ENCODE data around the gene SP2.

Gene SP2

DNA sequence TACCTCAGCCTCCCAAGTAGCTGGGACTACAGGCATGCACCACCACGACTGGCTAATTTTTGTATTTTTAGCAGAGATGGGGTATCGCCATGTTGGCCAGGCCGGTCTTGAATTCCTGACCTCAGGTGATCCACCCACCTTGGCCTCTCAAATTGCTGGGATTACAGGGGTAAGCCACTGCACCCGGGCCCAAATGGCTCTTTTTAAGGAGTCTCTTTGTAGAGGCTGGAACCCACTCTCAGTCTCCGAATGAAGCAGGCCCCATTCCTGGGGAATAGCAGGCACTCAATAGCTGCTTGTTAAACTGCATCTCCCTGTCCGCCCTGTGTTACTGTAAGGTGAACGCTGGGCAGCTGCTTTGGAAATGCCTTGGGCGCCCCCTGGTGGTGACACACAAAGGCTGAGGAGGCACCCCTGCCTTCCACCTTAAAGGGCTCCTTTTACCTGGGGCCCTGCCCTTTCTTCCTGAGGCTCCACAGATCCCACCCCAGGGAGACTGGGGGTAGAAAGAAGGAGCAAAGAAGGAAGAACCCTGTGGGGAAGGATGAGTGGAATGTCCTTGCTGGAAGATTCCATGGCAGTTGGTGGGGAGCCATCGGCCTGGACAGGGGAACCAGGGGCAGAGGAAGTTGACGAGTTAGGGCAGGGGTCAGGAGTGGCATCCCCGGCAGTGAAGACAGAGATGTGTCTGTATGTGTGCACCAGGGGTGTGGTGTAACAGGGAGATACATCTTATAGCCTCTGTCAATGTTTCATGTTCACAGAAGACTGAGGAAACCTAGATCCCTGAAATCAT, 6.1 kb upstream of the SP2 start:
- peak; percentile 57 for DNase-seq (ENCODE audit: low read depth, low spot score)

DNA sequence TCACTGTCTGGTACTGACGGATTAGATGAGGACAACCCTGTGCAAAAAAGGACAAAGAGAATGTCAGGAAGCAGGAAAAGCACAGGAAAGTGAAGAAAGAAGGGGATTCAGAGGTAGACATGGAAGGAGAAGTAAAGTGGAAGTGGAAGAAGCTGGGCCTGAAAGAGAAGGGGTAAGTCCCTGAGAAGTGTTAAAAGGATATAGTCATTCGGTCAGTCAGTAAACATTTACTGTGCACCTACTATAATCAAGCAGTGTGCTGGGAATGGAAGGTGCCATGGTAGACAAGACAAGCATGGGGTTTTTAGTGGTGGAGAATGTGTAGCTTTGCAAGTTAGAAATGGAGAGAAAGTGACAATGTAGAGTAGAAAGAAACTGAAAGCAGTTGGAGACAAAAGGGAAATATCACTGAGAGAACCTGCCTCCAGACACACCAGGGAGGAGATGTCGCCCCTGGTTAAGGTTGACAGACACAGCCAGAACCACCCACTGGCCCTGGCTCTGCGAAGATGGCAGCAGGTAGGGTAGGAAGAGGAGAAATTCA, 4.4 kb upstream of the SP2 start:
- no peak for DNase-seq (ENCODE audit: low read depth, low spot score)

DNA sequence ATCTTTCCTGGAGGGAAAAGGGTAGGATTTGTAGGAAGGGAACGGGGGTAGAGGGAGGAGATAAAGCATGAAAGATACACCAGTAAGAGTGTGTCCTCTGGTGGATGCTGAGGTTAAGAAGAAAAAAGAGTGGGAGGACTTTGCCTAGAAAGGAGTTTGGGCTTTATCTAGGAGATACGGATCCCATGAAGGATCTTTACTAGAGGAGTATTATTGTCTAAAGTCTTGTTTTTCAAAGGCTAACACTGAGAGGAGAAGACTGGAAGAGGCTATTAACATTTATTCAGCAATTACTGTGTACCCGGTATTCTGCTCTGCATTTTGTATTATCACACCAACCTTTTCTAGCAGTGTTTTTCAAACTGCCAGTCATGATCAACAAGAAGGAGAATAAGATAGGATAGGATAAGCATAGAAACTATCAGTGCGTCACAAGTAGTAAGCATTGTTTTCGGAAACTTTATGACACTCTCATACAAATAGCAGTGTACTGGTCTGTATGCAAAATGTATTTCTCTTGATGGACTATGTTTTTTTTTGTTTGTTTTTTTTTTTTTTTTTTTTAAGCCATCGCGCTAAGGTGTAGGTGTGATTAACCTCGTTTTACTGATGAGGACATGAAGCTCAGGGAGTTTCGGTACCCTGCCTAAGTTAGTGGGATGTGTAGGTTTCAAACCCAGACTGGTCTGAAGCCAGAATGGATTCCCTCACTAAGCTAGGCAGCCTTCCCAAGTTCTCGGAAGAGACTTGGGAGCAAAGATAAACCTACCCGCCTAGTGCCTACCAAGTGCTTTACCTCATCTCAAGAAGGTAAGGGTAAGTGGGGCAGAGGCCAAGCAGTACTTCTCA, 1.3 kb upstream of the SP2 start:
- no peak for DNase-seq (ENCODE audit: low read depth, low spot score)

DNA sequence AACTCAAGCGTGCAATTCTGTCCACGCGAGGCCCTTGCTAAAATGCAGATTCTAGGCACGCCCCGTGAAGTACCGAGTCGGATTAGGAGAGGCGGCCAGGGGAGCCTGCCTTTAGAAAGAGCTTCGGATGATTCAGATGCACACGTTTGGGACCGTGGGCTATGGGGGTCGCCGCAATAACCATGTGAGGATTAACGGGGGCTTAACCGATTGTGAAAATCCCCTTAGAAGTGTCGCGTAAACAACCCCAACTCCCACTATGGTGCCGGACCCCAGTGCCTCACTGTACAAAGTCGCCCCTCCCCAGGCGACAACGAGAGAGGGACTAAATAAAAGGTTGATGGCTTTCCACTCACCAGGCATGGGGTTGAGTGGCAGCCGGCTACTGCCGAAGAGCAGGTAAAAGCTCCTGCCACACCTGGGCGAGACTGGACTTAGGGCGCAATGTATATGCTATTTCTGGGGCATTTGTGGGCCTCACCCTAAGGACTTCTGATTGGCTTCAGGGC, 635 bp upstream of the SP2 start:
- no peak for DNase-seq (ENCODE audit: low read depth, low spot score)

DNA sequence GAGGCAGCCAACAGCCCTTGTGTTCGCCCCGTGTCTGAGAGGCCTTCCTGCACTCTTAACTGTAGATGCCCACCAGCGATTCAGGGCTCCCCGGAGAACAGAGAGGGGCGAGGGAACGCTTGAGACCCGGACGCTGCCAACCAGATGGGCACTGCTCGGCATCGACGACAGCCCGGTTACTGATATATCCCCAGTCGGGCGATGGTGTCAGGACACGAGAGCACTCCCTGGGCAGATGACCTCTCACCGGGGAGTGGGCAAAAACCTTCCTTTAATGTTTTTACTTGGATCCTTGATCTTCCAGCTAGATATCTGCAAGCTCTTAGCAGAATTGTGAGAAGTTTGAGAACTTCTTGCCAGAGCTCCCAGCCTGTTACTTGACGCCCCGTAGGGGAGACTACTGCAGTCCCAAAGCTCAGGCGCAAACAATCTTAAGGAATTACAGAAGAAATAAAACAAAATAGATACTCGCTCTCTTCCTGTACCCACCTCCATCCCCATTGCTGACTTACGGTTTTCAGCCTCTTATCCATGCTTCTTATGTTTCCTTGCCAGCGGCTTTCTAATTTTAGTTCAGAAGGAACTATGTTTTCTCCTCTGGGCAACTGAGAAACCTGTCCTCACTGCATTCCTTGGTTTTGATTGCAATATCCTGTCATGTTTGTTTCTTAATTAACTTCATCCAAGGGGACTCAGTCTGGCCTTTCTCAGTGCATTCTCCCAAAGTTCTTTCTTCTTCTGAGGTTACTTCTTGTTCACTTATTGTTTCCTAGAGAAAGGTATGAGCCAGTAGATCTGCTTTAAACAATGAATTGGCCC, 845 bp downstream of the SP2 start:
- no peak for DNase-seq (ENCODE audit: low read depth, low spot score)

DNA sequence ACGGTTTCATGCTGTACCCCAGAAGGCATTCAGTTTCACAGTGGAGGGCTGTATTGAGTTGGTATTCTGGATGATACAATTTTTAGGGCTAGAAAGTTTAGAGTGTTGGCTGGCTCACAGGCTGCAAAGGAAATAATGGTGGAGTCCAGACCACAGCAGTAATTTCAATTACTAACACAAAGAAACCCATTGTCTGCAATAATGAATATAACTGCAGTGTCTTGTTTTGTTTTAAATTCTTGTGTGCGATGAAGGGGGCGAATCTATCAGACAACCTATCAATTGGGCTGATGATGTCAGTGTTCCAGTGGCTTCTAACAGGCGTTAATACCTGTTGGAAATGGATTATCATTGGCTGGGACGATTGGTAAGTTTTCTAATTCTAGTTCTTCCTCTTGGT, 1.5 kb downstream of the SP2 start:
- DNase-seq (ENCODE audit: low read depth, low spot score) = no peak

DNA sequence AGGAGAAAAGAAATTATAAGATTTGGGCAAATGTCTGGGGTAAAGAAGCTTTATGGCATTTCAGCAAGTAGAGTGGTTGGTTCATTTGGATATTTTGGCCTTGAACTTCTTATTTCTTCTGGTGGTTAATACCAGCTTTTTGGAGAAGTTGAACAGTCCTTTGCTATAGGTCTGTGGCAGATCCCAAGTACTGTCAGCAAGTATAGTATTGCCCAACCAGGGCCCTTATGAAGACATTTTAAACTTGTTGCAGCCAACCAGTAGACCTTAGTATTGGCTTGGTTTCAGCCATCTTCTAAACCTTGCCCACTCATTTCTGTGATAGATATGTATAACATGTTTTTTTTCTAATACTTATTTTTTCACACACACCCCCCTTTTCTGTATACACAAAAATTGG, 2.2 kb downstream of the SP2 start:
- no peak for DNase-seq (ENCODE audit: low read depth, low spot score)

DNA sequence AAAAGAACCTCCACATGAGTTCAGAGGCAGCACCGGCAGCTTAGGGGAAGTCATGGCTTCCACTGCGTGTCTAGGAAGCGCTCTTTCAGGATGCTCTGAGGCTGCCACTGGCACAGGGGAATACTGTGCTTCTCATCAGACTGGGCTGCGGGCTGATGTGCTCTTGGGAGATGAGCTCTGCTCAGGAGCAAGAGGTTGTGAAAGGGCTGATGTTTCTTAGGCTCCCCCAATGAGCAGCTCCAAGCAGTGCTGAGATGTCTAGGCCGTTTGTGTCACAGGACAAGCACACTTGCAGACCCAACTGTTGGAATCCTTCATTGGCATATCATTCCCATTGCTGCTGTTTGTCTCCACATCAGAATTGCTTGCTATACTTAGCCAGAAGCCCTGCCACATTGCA, 3.6 kb downstream of the SP2 start:
- DNase-seq (ENCODE audit: low read depth, low spot score) = no peak

DNA sequence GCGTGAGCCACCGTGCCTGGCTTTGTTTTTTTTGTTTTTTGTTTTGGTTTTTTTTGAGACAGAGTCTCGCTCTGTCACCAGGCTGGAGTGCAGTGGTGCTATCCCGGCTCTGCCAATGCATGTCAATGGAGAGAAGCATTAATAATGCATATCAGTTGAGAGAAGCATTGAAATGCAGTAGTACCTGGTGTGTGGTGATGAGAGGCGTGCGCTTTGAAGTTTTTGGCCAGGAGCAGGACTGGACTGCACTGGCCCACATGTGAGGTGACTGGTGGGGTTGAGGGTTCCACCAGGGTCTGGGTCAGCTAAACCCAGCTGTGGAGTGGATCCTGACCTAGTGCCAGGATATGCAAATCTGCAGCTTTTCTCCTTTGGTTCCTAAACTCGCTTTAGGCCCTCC, 5.4 kb downstream of the SP2 start:
- no peak for DNase-seq (ENCODE audit: low read depth, low spot score)

DNA sequence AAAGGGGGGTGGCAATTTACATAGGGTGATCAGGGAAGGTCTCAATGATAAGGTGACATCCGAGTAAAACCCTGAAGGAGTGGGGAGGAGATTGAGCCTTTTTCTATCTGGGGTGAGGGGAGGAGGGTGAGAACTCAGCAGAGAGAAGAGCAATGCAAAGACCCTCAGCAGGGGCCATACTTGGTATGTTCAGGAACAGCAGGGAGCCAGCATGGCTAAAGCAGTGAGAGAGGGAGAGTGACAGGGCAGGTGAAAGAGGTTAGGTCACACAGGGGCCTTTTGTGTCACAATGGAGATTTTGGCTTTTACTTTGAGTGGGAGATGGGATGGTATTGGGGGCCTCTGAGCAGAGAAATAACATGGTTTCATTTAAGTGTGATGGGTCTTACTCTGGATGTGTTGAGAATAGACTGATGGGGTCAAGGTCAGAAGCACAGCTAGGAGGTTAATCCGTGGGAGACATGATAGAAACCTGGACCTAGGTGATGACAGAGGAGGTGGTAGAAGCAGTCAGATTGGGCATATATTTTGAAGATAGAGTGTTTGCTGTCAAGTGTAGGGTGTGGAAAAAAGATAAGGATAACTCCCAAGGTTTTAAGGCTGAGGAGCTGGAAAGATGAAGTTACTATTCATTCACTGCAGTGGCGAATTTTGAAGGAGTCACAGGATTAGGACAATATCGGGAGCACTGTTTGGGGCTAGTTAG, 6.2 kb downstream of the SP2 start:
- peak; percentile 71 for DNase-seq (ENCODE audit: low read depth, low spot score)

DNA sequence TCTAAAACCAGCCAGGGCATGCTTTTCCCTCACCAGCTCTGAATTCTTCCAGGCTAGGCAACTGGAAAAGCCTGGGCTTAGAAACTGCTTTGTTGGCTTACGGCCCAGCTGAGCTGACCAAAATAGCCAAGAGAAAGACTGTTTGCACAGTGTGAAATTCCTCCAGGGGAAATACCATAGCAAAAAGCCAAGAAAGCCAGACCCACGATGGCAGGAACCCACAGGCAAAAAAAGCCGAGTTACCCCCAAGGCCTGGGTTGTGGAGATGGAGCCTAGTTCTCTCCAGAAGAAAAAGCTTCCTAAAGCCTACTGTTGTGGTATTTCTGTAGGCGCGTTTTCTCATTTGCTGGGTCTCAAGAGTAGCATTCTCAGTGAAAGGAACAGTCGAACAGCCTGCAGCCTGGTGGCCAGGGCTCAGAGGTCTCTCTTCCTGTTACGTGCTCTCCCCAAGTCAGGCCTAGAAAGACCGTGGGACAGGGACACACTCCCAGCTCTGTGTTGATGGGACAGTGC, 9.2 kb downstream of the SP2 start:
- no peak for DNase-seq (ENCODE audit: low read depth, low spot score)

DNA sequence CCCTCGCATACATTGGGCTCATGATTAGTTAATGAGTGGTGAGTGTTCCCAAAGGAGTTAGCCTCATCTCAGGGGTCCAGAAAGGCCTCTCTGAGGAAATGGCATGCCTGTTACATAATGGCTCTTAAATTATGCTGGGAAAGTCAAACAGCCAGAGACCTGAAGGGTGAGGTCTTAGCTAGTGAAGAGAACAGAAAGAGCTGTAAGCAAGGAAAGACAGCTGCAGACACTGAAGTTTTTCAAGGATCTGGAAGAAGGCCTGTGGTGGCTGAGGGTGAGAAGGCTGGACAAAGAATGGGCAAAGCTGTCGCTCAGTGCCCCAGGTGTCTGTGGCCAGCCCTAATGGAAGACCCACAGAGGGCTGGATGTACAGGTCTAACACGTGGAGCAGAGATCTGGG, 10.4 kb downstream of the SP2 start:
- DNase-seq (ENCODE audit: low read depth, low spot score) = no peak

DNA sequence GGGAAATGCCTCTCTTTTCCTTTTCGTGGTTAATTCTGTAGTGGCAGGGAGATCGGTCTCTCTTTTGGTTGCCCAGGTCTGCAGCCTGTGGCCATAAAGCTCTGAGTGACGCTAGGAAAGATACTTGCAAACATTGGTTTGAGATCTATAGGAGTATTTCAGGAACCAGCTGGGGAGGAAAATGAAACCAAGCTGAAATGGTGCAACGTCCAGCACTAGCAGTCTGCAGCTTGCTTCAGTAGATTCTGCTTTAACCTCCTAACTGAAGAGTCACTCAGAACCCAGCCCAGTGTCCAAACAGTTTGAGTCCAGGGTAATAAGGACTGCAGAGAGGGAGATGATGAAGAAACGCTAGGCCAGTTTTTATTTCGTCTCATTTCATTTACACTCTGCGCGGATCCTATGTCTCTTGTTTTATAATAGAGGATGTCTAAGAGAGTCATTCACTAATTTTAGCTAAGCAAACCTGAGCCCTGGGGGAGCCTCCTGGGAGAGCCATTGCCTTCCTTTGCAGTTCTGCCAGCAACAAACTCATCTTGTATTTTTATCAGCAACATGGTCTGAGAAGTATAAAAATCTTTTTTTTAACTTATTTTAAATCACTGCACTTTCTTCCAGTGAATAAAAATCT, 12.0 kb downstream of the SP2 start:
- no peak for DNase-seq (ENCODE audit: low read depth, low spot score)

DNA sequence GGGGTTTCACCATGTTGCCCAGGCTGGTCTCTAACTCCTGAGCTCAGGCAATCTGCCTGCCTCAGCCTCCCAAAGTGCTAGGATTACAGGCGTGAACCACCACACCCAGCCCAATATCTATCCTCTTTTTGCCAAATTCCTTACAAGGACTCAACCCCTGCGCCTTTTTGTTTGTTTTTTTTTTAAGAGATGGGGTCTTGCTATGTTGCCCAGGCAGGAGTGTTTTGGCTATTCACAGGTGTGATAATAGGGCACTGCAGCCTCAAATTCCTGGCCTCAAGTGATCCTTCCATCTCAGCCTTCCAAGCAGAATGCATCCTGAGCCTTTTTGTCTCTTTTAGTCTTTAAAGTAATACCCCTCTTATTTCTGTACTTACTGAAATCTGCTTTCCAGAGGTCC, 17.0 kb downstream of the SP2 start:
- DNase-seq (ENCODE audit: low read depth, low spot score) = no peak

DNA sequence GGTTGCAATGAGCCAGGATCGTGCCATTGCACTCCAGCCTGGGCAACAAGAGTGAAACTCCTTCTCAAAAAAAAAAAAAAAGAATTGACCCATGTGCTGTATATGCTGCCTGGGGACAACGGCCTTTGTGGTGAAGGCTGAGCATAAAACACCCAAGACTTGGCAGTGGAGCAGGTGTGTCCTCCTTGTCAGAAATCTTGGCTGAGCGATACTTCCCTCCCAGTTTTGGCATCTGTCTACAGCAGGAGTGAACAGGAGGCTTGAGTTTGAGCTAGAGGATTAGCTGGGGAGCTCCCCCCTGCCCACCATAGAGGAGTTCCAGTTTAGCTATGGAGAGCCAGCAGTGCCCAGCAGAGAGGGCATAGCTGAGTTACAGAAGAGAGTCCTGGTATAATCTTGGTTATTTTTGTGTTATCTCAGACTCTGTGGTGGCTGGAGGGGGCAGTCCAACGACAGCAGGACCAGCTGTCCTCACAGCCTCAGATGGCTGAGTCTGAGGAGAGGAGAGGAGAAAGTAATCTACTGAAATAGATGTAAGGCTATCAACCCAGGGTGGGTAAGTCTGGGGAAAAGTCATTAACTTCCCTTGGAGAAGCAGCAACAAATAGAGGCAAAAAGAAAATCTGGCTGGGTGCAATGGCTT, 18.4 kb downstream of the SP2 start:
- no peak for DNase-seq (ENCODE audit: low read depth, low spot score)

DNA sequence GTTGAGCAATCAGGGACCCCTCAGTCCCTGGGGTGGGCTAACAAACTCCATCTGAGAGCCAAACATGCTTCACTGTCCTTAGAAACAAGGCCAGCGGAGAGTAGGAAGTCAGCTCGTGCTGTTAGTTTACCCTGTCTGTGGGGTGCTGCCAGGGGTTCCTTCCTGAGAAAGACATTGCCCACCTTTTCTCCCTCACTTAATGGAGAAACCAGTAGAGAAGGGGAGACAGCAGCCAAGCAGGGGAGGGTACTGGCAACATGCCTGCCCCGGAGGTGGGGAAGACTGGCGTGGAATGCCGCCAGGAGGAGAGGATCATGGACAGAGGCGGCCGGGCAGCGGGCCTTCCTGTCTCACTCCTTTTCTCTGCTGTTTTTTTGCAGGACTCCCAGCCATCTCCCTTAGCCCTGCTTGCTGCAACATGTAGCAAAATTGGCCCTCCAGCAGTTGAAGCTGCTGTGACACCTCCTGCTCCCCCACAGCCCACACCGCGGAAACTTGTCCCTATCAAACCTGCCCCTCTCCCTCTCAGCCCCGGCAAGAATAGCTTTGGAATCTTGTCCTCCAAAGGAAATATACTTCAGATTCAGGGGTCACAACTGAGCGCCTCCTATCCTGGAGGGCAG, 19.9 kb downstream of the SP2 start:
- DNase-seq (ENCODE audit: low read depth, low spot score) = no peak

DNA sequence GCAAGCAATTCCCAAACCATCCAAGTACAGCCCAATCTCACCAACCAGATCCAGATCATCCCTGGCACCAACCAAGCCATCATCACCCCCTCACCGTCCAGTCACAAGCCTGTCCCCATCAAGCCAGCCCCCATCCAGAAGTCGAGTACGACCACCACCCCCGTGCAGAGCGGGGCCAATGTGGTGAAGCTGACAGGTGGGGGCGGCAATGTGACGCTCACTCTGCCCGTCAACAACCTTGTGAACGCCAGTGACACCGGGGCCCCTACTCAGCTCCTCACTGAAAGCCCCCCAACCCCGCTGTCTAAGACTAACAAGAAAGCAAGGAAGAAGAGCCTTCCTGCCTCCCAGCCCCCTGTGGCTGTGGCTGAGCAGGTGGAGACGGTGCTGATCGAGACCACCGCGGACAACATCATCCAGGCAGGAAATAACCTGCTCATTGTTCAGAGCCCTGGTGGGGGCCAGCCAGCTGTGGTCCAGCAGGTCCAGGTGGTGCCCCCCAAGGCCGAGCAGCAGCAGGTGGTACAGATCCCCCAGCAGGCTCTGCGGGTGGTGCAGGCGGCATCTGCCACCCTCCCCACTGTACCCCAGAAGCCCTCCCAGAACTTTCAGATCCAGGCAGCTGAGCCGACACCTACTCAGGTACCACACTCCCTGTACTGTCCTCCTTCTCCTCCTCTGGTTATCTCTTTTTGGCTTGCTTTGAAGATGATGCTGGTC, 20.6 kb downstream of the SP2 start:
- no peak for DNase-seq (ENCODE audit: low read depth, low spot score)

DNA sequence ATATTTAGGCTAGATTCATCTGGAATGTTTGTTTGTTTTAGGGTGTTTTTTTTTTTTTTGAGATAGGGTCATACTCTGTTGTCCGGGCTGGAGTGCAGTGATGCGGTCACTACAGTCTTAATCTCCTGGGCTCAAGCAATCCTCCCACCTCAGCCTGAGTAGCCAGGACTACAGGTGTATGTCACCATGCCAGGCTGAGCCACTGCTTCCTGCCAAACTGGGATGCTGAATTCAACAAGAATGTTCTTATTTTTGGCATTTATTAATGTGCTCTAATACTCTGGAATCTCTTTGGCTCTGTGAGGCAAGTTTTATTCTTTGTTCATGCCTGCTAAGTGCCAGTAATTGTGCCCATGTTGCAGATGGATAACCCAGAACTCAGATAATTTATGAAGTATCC, 21.5 kb downstream of the SP2 start:
- no peak for DNase-seq (ENCODE audit: low read depth, low spot score)

DNA sequence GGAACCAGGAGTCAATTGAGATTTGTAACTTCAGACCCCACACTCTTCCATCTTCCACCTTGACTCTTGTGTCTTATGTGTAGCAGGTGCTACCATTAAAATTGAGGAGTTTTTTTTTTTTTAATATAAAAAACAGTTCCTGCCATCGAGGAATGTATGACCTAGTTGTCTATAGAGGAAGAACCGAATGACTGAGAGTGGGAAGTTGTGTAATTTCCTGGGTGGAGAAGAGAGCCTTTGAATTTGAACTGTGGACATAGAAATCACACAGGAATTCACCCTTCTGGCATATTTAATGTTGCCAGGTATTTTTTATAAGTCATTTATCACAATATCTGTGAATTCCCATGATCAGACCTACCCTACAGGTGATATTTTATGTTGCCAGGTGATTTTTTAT, 22.0 kb downstream of the SP2 start:
- no peak for DNase-seq (ENCODE audit: low read depth, low spot score)
